Astrocyte (in vitro differentiated cells and primary cell): ENCODE results near the gene APOBR.

Experiments used
- CTCF ChIP-seq: IDR thresholded peaks from 2 replicates; pipeline ENCODE4 v1.5.1; 2011; ENCODE audit warnings: low read depth, mild to moderate bottlenecking, inconsistent platforms, low read length, moderate library complexity; ENCODE audit not compliant: insufficient read depth
- EZH2 ChIP-seq: IDR thresholded peaks from 2 replicates; pipeline ENCODE4 v1.6.1; 2012; ENCODE audit warnings: mild to moderate bottlenecking, low read length, inconsistent platforms; ENCODE audit not compliant: insufficient read depth

GRCh38 chr16:28495098-28495793 lies 803 bp downstream of the APOBR start:
- TF ChIP-seq CTCF (no peak), EZH2 (no peak)
